Omental fat pad (tissue), 4 donors: ENCODE results near the gene BCL2. TPM values are rescaled to one million over a fixed set of nuclear protein-coding genes. Genes with fewer than 3 reads are reported as not detected.

Experiments
- ATAC-seq: fragments of 150-250 bp; one replicate; pipeline ENCODE4 v1.9.1; 2016; ENCODE audit warnings: mild to moderate bottlenecking, moderate library complexity; ENCODE audit not compliant: low FRiP score
- DNase-seq: peaks from one replicate; pipeline ENCODE4 v3.0.0-alpha.2; 2019; ENCODE audit warnings: low spot score
- CTCF ChIP-seq, 3 donors: fragments of 450-650 bp; IDR thresholded peaks; one replicate each; pipeline ENCODE4 v1.5.1; 2016 to 2017; ENCODE audit warnings: antibody characterized with exemption in 3 of 3, mild to moderate bottlenecking in 3 of 3, moderate library complexity in 2 of 3
- total RNA-seq, 4 donors: library from RNA; depleted of rRNA; stranded (reverse); fragments of >200 nt; gene quantifications; one replicate each; pipeline ENCODE4 v1.1.0, GENCODE V29; 2016

BCL2 gene
- total RNA-seq, 4 donors from 2014 or later = 18.4 to 84.5 (median 30.2) TPM

GRCh38 chr18:63320123-63320974 is 780 bp upstream of the BCL2 start:
- DNase-seq (no peak), ATAC-seq (peak; percentile 82)
- TF ChIP-seq CTCF (IDR thresholded peaks at IDR 0.05) = no peak

- TF ChIP-seq CTCF (IDR thresholded peaks at IDR 0.05) = no peak
- ATAC-seq (no peak), DNase-seq (no peak)
Observed at GRCh38 chr18:63318889-63319382, 633 bp downstream of the BCL2 start.

- peak in 1 of 3 donors; percentile 31 for TF ChIP-seq CTCF (IDR thresholded peaks at IDR 0.05)
- ATAC-seq (no peak), DNase-seq (no peak)
Observed at GRCh38 chr18:63317982-63318888, 1.3 kb downstream of the BCL2 start.

- DNase-seq = no peak
- no peak for TF ChIP-seq CTCF (IDR thresholded peaks at IDR 0.05)
- no peak for ATAC-seq
Observed at GRCh38 chr18:63317556-63317946, 2.0 kb downstream of the BCL2 start.

GRCh38 chr18:63316612-63317555 is 2.7 kb downstream of the BCL2 start:
- DNase-seq = no peak
- no peak for ATAC-seq
- TF ChIP-seq CTCF (IDR thresholded peaks at IDR 0.05) = no peak

- no peak for DNase-seq
- ATAC-seq = no peak
- TF ChIP-seq CTCF (IDR thresholded peaks at IDR 0.05) = no peak
Observed at GRCh38 chr18:63315876-63316275, 3.7 kb downstream of the BCL2 start.
